ENCODE data around the gene OS9.
"Not testable (repeated sequence)": the region's sequence is repeated elsewhere in the genome, so short reads cannot be mapped to it uniquely, and the experiment has no call there.

GRCh38 chr12:57646659-57647049 is 47.3 kb upstream of the OS9 start:
- not testable (repeated sequence) for TF ChIP-seq MAFK (IDR thresholded peaks at IDR 0.05; ENCODE audit: low read length); NFE2L1 (tag; IDR thresholded peaks at IDR 0.05; ENCODE audit: borderline replicate concordance, low read depth); GTF2A2 (tag; IDR thresholded peaks at IDR 0.05); NR2C2 (CRISPR knock-in tag; IDR thresholded peaks at IDR 0.05); NR2C2 (tag; IDR thresholded peaks at IDR 0.05); ETV1 (tag; conservative IDR thresholded peaks at IDR 0.05; ENCODE audit: low read depth); CHD2 (IDR thresholded peaks at IDR 0.05; ENCODE audit: low read depth, low read length); CREB1 (IDR thresholded peaks at IDR 0.05); CREB1 (CRISPR knock-in tag; IDR thresholded peaks at IDR 0.05); KLF6 (CRISPR knock-in tag; IDR thresholded peaks at IDR 0.05; ENCODE audit: borderline replicate concordance); ZSCAN29 (IDR thresholded peaks at IDR 0.05); CTCF (IDR thresholded peaks at IDR 0.05 in 2 of 3, conservative IDR thresholded peaks at IDR 0.05 in 1 of 3; ENCODE audit: insufficient read depth in 2 of 3, low read depth in 1 of 3, low read length in 3 of 3); FOXA1 (IDR thresholded peaks at IDR 0.05; ENCODE audit: borderline replicate concordance); ZFX (CRISPR knock-in tag; IDR thresholded peaks at IDR 0.05)
